NCI-H2227 treated with DMSO at 0.1 percent for 48 hours (cell line): Measurements from ENCODE around the gene VCP.

ENCODE experiments used
- DNase-seq: peaks from one replicate; lab custom pipeline; 2025; lab: John Stamatoyannopoulos, UW

The VCP gene

GRCh38 chr9:35014517-35014916 lies 57.9 kb downstream of the VCP start:
- DNase-seq = no peak

GRCh38 chr9:35010351-35010958 lies 62.0 kb downstream of the VCP start:
- no peak for DNase-seq
